GM23338 (cell line): Measurements from ENCODE around the gene TNNT3. TPM values are rescaled to one million over a fixed set of nuclear protein-coding genes. Genes with fewer than 3 reads are reported as not detected.

Experiments
- ATAC-seq: fragments of 200-7000 bp; cut with Tn5 transposase; 3 replicates; pipeline ENCODE4 v1.9.1; 2020
- DNase-seq: peaks from one replicate; pipeline ENCODE4 v3.0.0-alpha.2; 2015; ENCODE audit warnings: low spot score
- H2AFZ ChIP-seq: fragments of 200-600 bp; sonication (generic); 2 replicates; pipeline ENCODE4 v1.8.0; 2016; ENCODE audit warnings: antibody characterized with exemption, mild to moderate bottlenecking, moderate library complexity
- H3F3A ChIP-seq: fragments of 200-600 bp; sonication (generic); replicated peaks from 2 replicates; pipeline ENCODE4 v1.8.0; 2017; ENCODE audit warnings: antibody characterized with exemption, mixed run types, low read depth
- H3K27ac ChIP-seq: fragments of 200-600 bp; sonication (generic); 2 replicates; pipeline ENCODE4 v1.6.1; 2016; ENCODE audit warnings: low read depth
- H3K27me3 ChIP-seq: fragments of 200-600 bp; sonication (generic); 2 replicates; pipeline ENCODE4 v1.8.0; 2016; ENCODE audit warnings: mild to moderate bottlenecking, mixed run types, moderate library complexity; ENCODE audit not compliant: insufficient read depth
- H3K36me3 ChIP-seq: fragments of 200-600 bp; sonication (generic); 2 replicates; pipeline ENCODE4 v1.8.0; 2016; ENCODE audit warnings: mild to moderate bottlenecking; ENCODE audit not compliant: insufficient read depth
- H3K4me1 ChIP-seq: fragments of 200-600 bp; sonication (generic); 2 replicates; pipeline ENCODE4 v1.8.0; 2016; ENCODE audit warnings: mild to moderate bottlenecking, moderate library complexity; ENCODE audit not compliant: insufficient read depth
- H3K4me2 ChIP-seq: fragments of 200-600 bp; sonication (generic); 2 replicates; pipeline ENCODE4 v1.7.1; 2017; ENCODE audit warnings: mixed run types
- H3K4me3 ChIP-seq: fragments of 200-600 bp; sonication (generic); 2 replicates; pipeline ENCODE4 v1.6.1; 2016; ENCODE audit warnings: mixed run types
- H3K79me2 ChIP-seq: fragments of 200-600 bp; sonication (generic); replicated peaks from 2 replicates; pipeline ENCODE4 v1.8.0; 2017; ENCODE audit warnings: mild to moderate bottlenecking; ENCODE audit not compliant: insufficient read depth
- H3K9me2 ChIP-seq: fragments of 200-600 bp; sonication (generic); 2 replicates; pipeline ENCODE4 v1.8.0; 2017; ENCODE audit not compliant: insufficient read depth
- H4K20me1 ChIP-seq: fragments of 200-600 bp; sonication (generic); replicated peaks from 2 replicates; pipeline ENCODE4 v1.8.0; 2017; ENCODE audit warnings: mild to moderate bottlenecking; ENCODE audit not compliant: insufficient read depth
- H3K27ac Mint-ChIP-seq: 2 replicates; pipeline ENCODE4 v1.8.0; 2020; ENCODE audit warnings: inconsistent platforms, mild to moderate bottlenecking, moderate library complexity, mixed read lengths
- H3K27me3 Mint-ChIP-seq: 3 replicates; pipeline ENCODE4 v1.8.0; 2022; ENCODE audit warnings: low read depth, mild to moderate bottlenecking, moderate library complexity, mixed read lengths, inconsistent platforms; ENCODE audit not compliant: insufficient read depth, poor library complexity
- H3K36me3 Mint-ChIP-seq: 3 replicates; pipeline ENCODE4 v1.8.0; 2021; ENCODE audit warnings: low read depth, mild to moderate bottlenecking, inconsistent platforms, moderate library complexity, mixed read lengths
- H3K4me1 Mint-ChIP-seq: 3 replicates; pipeline ENCODE4 v1.8.0; 2020; ENCODE audit warnings: mild to moderate bottlenecking, inconsistent platforms, mixed read lengths
- H3K4me3 Mint-ChIP-seq: 3 replicates; pipeline ENCODE4 v1.8.0; 2021; ENCODE audit warnings: moderate library complexity, mild to moderate bottlenecking, inconsistent platforms, mixed read lengths
- H3K9me3 Mint-ChIP-seq: 3 replicates; pipeline ENCODE4 v1.8.0; 2020; ENCODE audit warnings: moderate library complexity, mild to moderate bottlenecking, inconsistent platforms, mixed read lengths
- CREB1 ChIP-seq: fragments of 250-450 bp; sonication (Bioruptor Pico); IDR thresholded peaks from 2 replicates; pipeline ENCODE4 v1.5.0; 2020; ENCODE audit warnings: low read depth, mild to moderate bottlenecking, moderate library complexity
- ETS1 ChIP-seq: IDR thresholded peaks from 2 replicates; pipeline ENCODE4 v1.6.1; 2016; ENCODE audit warnings: antibody characterized with exemption
- EZH2 ChIP-seq: fragments of 200-600 bp; sonication (generic); IDR thresholded peaks from one replicate; pipeline ENCODE4 v1.8.0; 2017; ENCODE audit warnings: antibody characterized with exemption, mild to moderate bottlenecking, low read depth; ENCODE audit not compliant: unreplicated experiment
- EZH2phosphoT487 ChIP-seq: fragments of 200-600 bp; sonication (generic); IDR thresholded peaks from one replicate; pipeline ENCODE4 v1.8.1; 2018; ENCODE audit warnings: antibody characterized with exemption; ENCODE audit not compliant: unreplicated experiment
- JUNB ChIP-seq: IDR thresholded peaks from one replicate; pipeline ENCODE4 v1.6.1; 2016; ENCODE audit warnings: antibody characterized with exemption; ENCODE audit not compliant: unreplicated experiment
- NANOG ChIP-seq: IDR thresholded peaks from 2 replicates; pipeline ENCODE4 v1.6.1; 2016; ENCODE audit warnings: antibody characterized with exemption, borderline replicate concordance
- POLR2AphosphoS5 ChIP-seq: IDR thresholded peaks from 2 replicates; pipeline ENCODE4 v1.6.1; 2016; ENCODE audit warnings: antibody characterized with exemption, low read depth
- STAT1 ChIP-seq: IDR thresholded peaks from one replicate; pipeline ENCODE4 v1.6.1; 2016; ENCODE audit warnings: antibody characterized with exemption; ENCODE audit not compliant: unreplicated experiment
- ZNF114 ChIP-seq: fragments of 250-450 bp; sonication (Bioruptor Pico); IDR thresholded peaks from 2 replicates; pipeline ENCODE4 v1.5.0; 2020; ENCODE audit warnings: mild to moderate bottlenecking, moderate library complexity
- ZNF331 ChIP-seq: fragments of 250-450 bp; sonication (Bioruptor Pico); IDR thresholded peaks from 2 replicates; pipeline ENCODE4 v1.5.0; 2020; ENCODE audit warnings: low read depth, mild to moderate bottlenecking, moderate library complexity
- polyA plus RNA-seq: library from polyadenylated mRNA; unstranded; fragments of >200 nt; fragmentation: Nextera tagmentation; extraction: Ambion mirVana; gene quantifications from 2 replicates; pipeline ENCODE4 v1.2.1, GENCODE V29; 2016
- total RNA-seq: library from RNA; depleted of rRNA; stranded (reverse); fragments of >200 nt; shearing (Covaris generic); gene quantifications from 2 replicates; pipeline ENCODE4 v1.2.3, GENCODE V29; 2014
- TF ChIP-seq, protein P1 (sequence below), 2 experiments: fragments of 200-600 bp in 1 of 2; sonication (generic) in 1 of 2; conservative IDR thresholded peaks; 2 replicates each; pipeline versions ENCODE4 v1.5.1 to v1.6.1; 2016 to 2017; ENCODE audit warnings: antibody characterized with exemption in 2 of 2, low read depth in 2 of 2, mild to moderate bottlenecking in 2 of 2, moderate library complexity in 1 of 2
- TF ChIP-seq, protein P2 (sequence below): IDR thresholded peaks from one replicate; pipeline ENCODE4 v1.6.1; 2018; ENCODE audit warnings: antibody characterized with exemption; ENCODE audit not compliant: unreplicated experiment
- TF ChIP-seq, protein P3 (sequence below): fragments of 250-450 bp; sonication (Bioruptor Pico); IDR thresholded peaks from 2 replicates; pipeline ENCODE4 v1.5.0; 2020; ENCODE audit warnings: mild to moderate bottlenecking, moderate library complexity

Gene TNNT3
- total and polyA plus RNA-seq, 2 experiments from 2014 or later, result not detected

- DNase-seq (no peak), ATAC-seq (no peak)
- Histone ChIP-seq H3K27ac (no peak overlapping the region), H4K20me1 (no peaks in the 10 kb centered on the region), H3K36me3 (no peaks in the 10 kb centered on the region), H3K4me3 (no peak overlapping the region), H3K9me2 (no peaks in the 10 kb centered on the region), H3K4me1 (peaks cover 6% of the 10 kb centered on the region; the same call in 1 of the 2 replicates), H3K79me2 (no peaks in the 10 kb centered on the region), H3K27me3 (no peaks in the 10 kb centered on the region), H3F3A (no peaks in the 10 kb centered on the region), H2AFZ (no peak overlapping the region), H3K4me2 (no peak overlapping the region)
- Mint-ChIP-seq H3K4me3 (no peak overlapping the region), H3K4me1 (peaks cover 4% of the 10 kb centered on the region), H3K27me3 (peaks cover 5% of the 10 kb centered on the region), H3K27ac (no peak overlapping the region), H3K36me3 (no peaks in the 10 kb centered on the region; the same call in 2 of the 3 replicates), H3K9me3 (peaks cover 6% of the 10 kb centered on the region; the same call in 2 of the 3 replicates)
- TF ChIP-seq CREB1 (CRISPR knock-in tag), result no peak
- no peak for TF ChIP-seq POLR2AphosphoS5
- no peak for TF ChIP-seq ETS1
- TF ChIP-seq EZH2phosphoT487, result no peak
- no peak for TF ChIP-seq ZNF114 (CRISPR knock-in tag)
- TF ChIP-seq, protein P1, sequence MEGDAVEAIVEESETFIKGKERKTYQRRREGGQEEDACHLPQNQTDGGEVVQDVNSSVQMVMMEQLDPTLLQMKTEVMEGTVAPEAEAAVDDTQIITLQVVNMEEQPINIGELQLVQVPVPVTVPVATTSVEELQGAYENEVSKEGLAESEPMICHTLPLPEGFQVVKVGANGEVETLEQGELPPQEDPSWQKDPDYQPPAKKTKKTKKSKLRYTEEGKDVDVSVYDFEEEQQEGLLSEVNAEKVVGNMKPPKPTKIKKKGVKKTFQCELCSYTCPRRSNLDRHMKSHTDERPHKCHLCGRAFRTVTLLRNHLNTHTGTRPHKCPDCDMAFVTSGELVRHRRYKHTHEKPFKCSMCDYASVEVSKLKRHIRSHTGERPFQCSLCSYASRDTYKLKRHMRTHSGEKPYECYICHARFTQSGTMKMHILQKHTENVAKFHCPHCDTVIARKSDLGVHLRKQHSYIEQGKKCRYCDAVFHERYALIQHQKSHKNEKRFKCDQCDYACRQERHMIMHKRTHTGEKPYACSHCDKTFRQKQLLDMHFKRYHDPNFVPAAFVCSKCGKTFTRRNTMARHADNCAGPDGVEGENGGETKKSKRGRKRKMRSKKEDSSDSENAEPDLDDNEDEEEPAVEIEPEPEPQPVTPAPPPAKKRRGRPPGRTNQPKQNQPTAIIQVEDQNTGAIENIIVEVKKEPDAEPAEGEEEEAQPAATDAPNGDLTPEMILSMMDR (conservative IDR thresholded peaks at IDR 0.05; ENCODE audit: low read depth in 2 of 2), result no peak
- no peak for TF ChIP-seq EZH2
- TF ChIP-seq ZNF331 (CRISPR knock-in tag), result no peak
- no peak for TF ChIP-seq STAT1
- no peak for TF ChIP-seq JUNB
- TF ChIP-seq, protein P2, sequence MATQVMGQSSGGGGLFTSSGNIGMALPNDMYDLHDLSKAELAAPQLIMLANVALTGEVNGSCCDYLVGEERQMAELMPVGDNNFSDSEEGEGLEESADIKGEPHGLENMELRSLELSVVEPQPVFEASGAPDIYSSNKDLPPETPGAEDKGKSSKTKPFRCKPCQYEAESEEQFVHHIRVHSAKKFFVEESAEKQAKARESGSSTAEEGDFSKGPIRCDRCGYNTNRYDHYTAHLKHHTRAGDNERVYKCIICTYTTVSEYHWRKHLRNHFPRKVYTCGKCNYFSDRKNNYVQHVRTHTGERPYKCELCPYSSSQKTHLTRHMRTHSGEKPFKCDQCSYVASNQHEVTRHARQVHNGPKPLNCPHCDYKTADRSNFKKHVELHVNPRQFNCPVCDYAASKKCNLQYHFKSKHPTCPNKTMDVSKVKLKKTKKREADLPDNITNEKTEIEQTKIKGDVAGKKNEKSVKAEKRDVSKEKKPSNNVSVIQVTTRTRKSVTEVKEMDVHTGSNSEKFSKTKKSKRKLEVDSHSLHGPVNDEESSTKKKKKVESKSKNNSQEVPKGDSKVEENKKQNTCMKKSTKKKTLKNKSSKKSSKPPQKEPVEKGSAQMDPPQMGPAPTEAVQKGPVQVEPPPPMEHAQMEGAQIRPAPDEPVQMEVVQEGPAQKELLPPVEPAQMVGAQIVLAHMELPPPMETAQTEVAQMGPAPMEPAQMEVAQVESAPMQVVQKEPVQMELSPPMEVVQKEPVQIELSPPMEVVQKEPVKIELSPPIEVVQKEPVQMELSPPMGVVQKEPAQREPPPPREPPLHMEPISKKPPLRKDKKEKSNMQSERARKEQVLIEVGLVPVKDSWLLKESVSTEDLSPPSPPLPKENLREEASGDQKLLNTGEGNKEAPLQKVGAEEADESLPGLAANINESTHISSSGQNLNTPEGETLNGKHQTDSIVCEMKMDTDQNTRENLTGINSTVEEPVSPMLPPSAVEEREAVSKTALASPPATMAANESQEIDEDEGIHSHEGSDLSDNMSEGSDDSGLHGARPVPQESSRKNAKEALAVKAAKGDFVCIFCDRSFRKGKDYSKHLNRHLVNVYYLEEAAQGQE, result no peak
- TF ChIP-seq, protein P3, sequence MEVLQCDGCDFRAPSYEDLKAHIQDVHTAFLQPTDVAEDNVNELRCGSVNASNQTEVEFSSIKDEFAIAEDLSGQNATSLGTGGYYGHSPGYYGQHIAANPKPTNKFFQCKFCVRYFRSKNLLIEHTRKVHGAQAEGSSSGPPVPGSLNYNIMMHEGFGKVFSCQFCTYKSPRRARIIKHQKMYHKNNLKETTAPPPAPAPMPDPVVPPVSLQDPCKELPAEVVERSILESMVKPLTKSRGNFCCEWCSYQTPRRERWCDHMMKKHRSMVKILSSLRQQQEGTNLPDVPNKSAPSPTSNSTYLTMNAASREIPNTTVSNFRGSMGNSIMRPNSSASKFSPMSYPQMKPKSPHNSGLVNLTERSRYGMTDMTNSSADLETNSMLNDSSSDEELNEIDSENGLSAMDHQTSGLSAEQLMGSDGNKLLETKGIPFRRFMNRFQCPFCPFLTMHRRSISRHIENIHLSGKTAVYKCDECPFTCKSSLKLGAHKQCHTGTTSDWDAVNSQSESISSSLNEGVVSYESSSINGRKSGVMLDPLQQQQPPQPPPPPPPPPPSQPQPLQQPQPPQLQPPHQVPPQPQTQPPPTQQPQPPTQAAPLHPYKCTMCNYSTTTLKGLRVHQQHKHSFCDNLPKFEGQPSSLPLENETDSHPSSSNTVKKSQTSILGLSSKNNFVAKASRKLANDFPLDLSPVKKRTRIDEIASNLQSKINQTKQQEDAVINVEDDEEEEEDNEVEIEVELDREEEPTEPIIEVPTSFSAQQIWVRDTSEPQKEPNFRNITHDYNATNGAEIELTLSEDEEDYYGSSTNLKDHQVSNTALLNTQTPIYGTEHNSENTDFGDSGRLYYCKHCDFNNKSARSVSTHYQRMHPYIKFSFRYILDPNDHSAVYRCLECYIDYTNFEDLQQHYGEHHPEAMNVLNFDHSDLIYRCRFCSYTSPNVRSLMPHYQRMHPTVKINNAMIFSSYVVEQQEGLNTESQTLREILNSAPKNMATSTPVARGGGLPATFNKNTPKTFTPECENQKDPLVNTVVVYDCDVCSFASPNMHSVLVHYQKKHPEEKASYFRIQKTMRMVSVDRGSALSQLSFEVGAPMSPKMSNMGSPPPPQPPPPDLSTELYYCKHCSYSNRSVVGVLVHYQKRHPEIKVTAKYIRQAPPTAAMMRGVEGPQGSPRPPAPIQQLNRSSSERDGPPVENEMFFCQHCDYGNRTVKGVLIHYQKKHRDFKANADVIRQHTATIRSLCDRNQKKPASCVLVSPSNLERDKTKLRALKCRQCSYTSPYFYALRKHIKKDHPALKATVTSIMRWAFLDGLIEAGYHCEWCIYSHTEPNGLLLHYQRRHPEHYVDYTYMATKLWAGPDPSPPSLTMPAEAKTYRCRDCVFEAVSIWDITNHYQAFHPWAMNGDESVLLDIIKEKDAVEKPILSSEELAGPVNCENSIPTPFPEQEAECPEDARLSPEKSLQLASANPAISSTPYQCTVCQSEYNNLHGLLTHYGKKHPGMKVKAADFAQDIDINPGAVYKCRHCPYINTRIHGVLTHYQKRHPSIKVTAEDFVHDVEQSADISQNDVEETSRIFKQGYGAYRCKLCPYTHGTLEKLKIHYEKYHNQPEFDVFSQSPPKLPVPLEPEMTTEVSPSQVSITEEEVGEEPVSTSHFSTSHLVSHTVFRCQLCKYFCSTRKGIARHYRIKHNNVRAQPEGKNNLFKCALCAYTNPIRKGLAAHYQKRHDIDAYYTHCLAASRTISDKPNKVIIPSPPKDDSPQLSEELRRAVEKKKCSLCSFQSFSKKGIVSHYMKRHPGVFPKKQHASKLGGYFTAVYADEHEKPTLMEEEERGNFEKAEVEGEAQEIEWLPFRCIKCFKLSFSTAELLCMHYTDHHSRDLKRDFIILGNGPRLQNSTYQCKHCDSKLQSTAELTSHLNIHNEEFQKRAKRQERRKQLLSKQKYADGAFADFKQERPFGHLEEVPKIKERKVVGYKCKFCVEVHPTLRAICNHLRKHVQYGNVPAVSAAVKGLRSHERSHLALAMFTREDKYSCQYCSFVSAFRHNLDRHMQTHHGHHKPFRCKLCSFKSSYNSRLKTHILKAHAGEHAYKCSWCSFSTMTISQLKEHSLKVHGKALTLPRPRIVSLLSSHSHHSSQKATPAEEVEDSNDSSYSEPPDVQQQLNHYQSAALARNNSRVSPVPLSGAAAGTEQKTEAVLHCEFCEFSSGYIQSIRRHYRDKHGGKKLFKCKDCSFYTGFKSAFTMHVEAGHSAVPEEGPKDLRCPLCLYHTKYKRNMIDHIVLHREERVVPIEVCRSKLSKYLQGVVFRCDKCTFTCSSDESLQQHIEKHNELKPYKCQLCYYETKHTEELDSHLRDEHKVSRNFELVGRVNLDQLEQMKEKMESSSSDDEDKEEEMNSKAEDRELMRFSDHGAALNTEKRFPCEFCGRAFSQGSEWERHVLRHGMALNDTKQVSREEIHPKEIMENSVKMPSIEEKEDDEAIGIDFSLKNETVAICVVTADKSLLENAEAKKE (CRISPR knock-in tag), result no peak
- TF ChIP-seq NANOG, result no peak
Measured at GRCh38 chr11:1913271-1914060, 6.0 kb upstream of the TNNT3 start.
